ENCODE measurements around the gene ACSL5.

DNA sequence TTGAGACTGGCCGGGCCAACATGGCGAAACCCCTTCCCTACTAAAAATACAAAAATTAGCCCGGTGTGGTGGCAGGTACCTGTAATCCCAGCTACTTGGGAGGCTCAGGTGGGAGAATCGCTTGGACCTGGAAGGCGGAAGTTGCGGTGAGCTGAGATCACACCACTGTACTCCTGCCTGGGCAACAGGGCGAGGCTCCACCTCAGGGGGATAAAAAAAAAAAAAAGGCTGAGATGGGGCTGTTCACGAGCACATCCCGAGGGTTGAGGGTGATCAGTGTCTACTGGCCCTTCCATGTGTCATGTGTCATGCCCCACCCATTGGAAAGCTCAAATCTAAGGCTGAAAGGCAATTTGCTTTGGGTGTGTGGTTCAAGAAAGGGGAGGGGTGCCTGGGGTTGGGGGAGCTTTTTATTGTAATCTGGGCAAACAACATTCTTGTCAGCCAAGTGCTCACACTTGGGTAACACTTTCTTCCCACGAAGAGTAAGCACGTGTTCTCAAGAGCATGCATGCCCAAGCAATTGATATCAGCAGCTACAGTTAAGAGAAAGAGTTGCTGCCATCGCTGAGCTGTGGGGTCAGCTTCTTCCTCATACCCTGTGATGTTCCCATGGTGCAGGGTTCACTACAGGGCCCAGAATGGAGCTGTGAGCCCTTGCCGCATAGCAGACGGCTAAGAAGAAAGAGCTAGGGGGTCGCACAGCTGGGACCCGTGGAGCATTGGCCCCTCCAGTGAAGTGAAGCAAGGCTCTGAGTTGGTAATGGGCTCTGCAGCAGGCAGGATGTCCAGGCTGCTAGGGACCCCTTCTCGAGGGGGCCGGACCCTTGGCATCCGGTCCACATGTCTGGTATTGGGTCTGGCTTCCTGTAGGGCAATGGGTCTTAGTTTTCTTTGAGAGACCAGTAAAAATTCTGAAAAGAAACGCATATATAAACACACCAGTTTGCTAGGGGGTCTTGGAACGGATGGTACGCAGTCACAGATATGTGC, 9.9 kb upstream of the ACSL5 start:
- TF ChIP-seq POLR2A (IDR thresholded peaks at IDR 0.05; ENCODE audit: low read length) (no peak), GATA1 (IDR thresholded peaks at IDR 0.05; ENCODE audit: low read depth, low read length) (no peak)

All from erythroblast (primary cell).